K562 (cell line): ENCODE results near the gene NUDT22. TPM values are rescaled to one million over a fixed set of nuclear protein-coding genes. Genes with fewer than 3 reads are reported as not detected.
A peak's percentile ranks its signal among the peaks of the same experiment; 100 is the strongest.

Experiments used
- CEBPG ChIP-seq, 3 experiments: fragments of 200-800 bp in 1 of 3; sonication (Bioruptor generic) in 1 of 3; sonication (generic) in 1 of 3; formaldehyde crosslinking in 1 of 3; IDR thresholded peaks in 2 of 3; conservative IDR thresholded peaks in 1 of 3; 2 replicates each; pipeline versions ENCODE4 v1.6.1 to v1.8.0; 2016 to 2022; ENCODE audit warnings: missing compliant biosample characterization in 2 of 3, missing genetic modification characterization in 2 of 3, mild to moderate bottlenecking in 1 of 3, missing genetic modification reagents in 1 of 3
- E2F6 ChIP-seq, 2 experiments: IDR thresholded peaks; 2 replicates each; pipeline ENCODE4 v1.6.1; 2011; ENCODE audit warnings: borderline replicate concordance in 1 of 2, control low read depth in 1 of 2, low read depth in 1 of 2, low read length in 1 of 2, mild to moderate bottlenecking in 1 of 2, mixed read lengths in 1 of 2, moderate library complexity in 1 of 2; ENCODE audit not compliant: insufficient read depth in 1 of 2, insufficient read length in 1 of 2, poor library complexity in 1 of 2, severe bottlenecking in 1 of 2; ENCODE audit errors: extremely low read depth in 1 of 2
- FOXA3 ChIP-seq, 2 experiments: fragments of 450-650 bp in 1 of 2; sonication (generic) in 1 of 2; formaldehyde crosslinking; IDR thresholded peaks in 1 of 2; conservative IDR thresholded peaks in 1 of 2; 2 replicates each; pipeline versions ENCODE4 v1.4.0 to v1.8.0; 2020 to 2022; ENCODE audit warnings: mild to moderate bottlenecking in 2 of 2, missing genetic modification reagents in 1 of 2
- FOXM1 ChIP-seq, 2 experiments: fragments of 450-650 bp in 1 of 2; sonication (generic) in 1 of 2; formaldehyde crosslinking in 1 of 2; IDR thresholded peaks; 2 replicates each; pipeline versions ENCODE4 v1.6.1 to v1.9.0; 2017 to 2022; ENCODE audit warnings: low read depth in 2 of 2, mild to moderate bottlenecking in 2 of 2, missing genetic modification reagents in 1 of 2, moderate library complexity in 1 of 2
- FOXO4 ChIP-seq: fragments of 450-650 bp; formaldehyde crosslinking; IDR thresholded peaks from 2 replicates; pipeline ENCODE4 v1.4.0; 2020; ENCODE audit warnings: mild to moderate bottlenecking, moderate library complexity
- GATAD2A ChIP-seq: fragments of 450-650 bp; IDR thresholded peaks from 2 replicates; pipeline ENCODE4 v1.6.1; 2017
- HIVEP1 ChIP-seq: fragments of 250-450 bp; sonication (Bioruptor Pico); IDR thresholded peaks from 2 replicates; pipeline ENCODE4 v1.4.0; 2020; ENCODE audit warnings: mild to moderate bottlenecking
- HMBOX1 ChIP-seq: sonication (generic); IDR thresholded peaks from 2 replicates; pipeline ENCODE4 v1.6.1; 2016
- KAT2B ChIP-seq: IDR thresholded peaks from one replicate; pipeline ENCODE4 v1.6.1; 2012; ENCODE audit warnings: low read depth, mild to moderate bottlenecking, control low read depth, inconsistent platforms, low read length, moderate library complexity
- KDM4B ChIP-seq, 2 experiments: fragments of 450-650 bp in 1 of 2; sonication (generic) in 1 of 2; IDR thresholded peaks; 2 replicates each; pipeline ENCODE4 v1.6.1; 2016 to 2017; ENCODE audit warnings: borderline replicate concordance in 2 of 2, antibody characterized with exemption in 1 of 2, low read depth in 1 of 2, mild to moderate bottlenecking in 1 of 2
- MITF ChIP-seq: IDR thresholded peaks from 2 replicates; pipeline ENCODE4 v1.6.1; 2014; ENCODE audit warnings: antibody characterized with exemption
- POLR2B ChIP-seq: fragments of 450-650 bp; IDR thresholded peaks from 2 replicates; pipeline ENCODE4 v1.6.1; 2018; ENCODE audit warnings: low read depth; ENCODE audit not compliant: partially characterized antibody
- POLR2H ChIP-seq: IDR thresholded peaks from 2 replicates; pipeline ENCODE4 v1.6.1; 2016; ENCODE audit warnings: missing genetic modification characterization, low read depth, mild to moderate bottlenecking, control low read depth, missing compliant biosample characterization, moderate library complexity
- SMAD2 ChIP-seq: fragments of 150-350 bp; IDR thresholded peaks from 2 replicates; pipeline ENCODE4 v1.6.1; 2014; ENCODE audit warnings: low read depth, mild to moderate bottlenecking, low read length
- SNRNP70 ChIP-seq: fragments of 200-400 bp; formaldehyde crosslinking; optimal IDR thresholded peaks from 2 replicates; pipeline ENCODE3; 2017; ENCODE audit warnings: low read depth, low read length
- SOX6 ChIP-seq: fragments of 450-650 bp; IDR thresholded peaks from 2 replicates; pipeline ENCODE4 v1.6.1; 2014; ENCODE audit warnings: mild to moderate bottlenecking
- SP2 ChIP-seq: IDR thresholded peaks from 2 replicates; pipeline ENCODE4 v1.6.1; 2011; ENCODE audit warnings: mild to moderate bottlenecking, low read depth, low read length, moderate library complexity; ENCODE audit not compliant: poor library complexity, severe bottlenecking; ENCODE audit errors: extremely low read depth
- TAF15 ChIP-seq: fragments of 200-400 bp; formaldehyde crosslinking; IDR thresholded peaks from 2 replicates; pipeline ENCODE4 v1.6.1; 2017; ENCODE audit warnings: mild to moderate bottlenecking, low read depth, low read length, moderate library complexity
- ZNF197 ChIP-seq: fragments of 200-800 bp; sonication (Bioruptor generic); IDR thresholded peaks from 2 replicates; pipeline ENCODE4 v1.6.1; 2016; ENCODE audit warnings: low read depth, missing genetic modification characterization, missing compliant biosample characterization
- ZNF444 ChIP-seq: fragments of 250-450 bp; sonication (Bioruptor Pico); IDR thresholded peaks from 2 replicates; pipeline ENCODE4 v1.4.0; 2020; ENCODE audit warnings: mild to moderate bottlenecking, moderate library complexity
- ZNF551 ChIP-seq: fragments of 250-450 bp; sonication (Bioruptor Pico); IDR thresholded peaks from 2 replicates; pipeline ENCODE4 v1.5.0; 2021; ENCODE audit warnings: mild to moderate bottlenecking, moderate library complexity
- polyA plus RNA-seq, 8 experiments: library from polyadenylated mRNA; depleted of rRNA in 4 of 8; stranded (reverse) in 5 of 8; unstranded in 3 of 8; fragments of >200 nt; fragmentation: Nextera tagmentation in 2 of 8; fragmentation: Illumina TruSeq in 1 of 8; extraction: Ambion mirVana in 2 of 8; extraction: Trizol in 1 of 8; gene quantifications; 2 replicates each; pipeline versions ENCODE4 v1.2.1 to v1.2.3, GENCODE V29; 2011 to 2014; ENCODE audit warnings: inconsistent platforms in 1 of 8, missing spikeins in 1 of 8
- total RNA-seq, 7 experiments: library from RNA; depleted of rRNA in 6 of 7; stranded (reverse); fragments of >200 nt in 6 of 7; fragmentation: Illumina TruSeq in 2 of 7; extraction: Trizol in 2 of 7; gene quantifications; 2 replicates each; pipeline versions ENCODE4 v1.2.1 to v1.2.3, GENCODE V29; 2011 to 2021; ENCODE audit warnings: low replicate concordance in 1 of 7

Gene NUDT22
- total and polyA plus RNA-seq, 9 of the 15 experiments (the other 6 are each of a cell fraction or from before 2014, with no cell fraction given), result 6.3 to 92.6 (median 37.4) TPM

GRCh38 chr11:64207256-64208085 is 18.6 kb upstream of the NUDT22 start (continued):
- TF ChIP-seq CEBPG (CRISPR knock-in tag; IDR thresholded peaks at IDR 0.05) (peak; percentile 47; the same call in 1 of the 2 replicates), CEBPG (tag; conservative IDR thresholded peaks at IDR 0.05 in 1 of 2, IDR thresholded peaks at IDR 0.05 in 1 of 2) (no peak), KAT2B (no peak), ZNF551 (no peak), SOX6 (no peak; the same call in none of the 2 replicates), ZNF197 (CRISPR knock-in tag) (peak; percentile 85), HMBOX1 (no peak), ZNF444 (CRISPR knock-in tag) (no peak), HIVEP1 (no peak), POLR2B (peak; percentile 86), FOXO4 (CRISPR knock-in tag) (peak; percentile 32; the same call in 1 of the 2 replicates), E2F6 (IDR thresholded peaks at IDR 0.05; ENCODE audit: borderline replicate concordance in 1 of 2, extremely low read depth in 1 of 2, insufficient read depth in 1 of 2, insufficient read length in 1 of 2, low read depth in 1 of 2, low read length in 1 of 2, poor library complexity in 1 of 2, severe bottlenecking in 1 of 2) (peak in 1 of 2 experiments; percentile 31), SNRNP70 (no peak), KDM4B (IDR thresholded peaks at IDR 0.05; ENCODE audit: borderline replicate concordance in 2 of 2, low read depth in 1 of 2) (peak in 1 of 2 experiments; percentile 77; a peak in 1 of 4 replicates), SMAD2 (no peak), SP2 (no peak), POLR2H (tag) (peak; percentile 84), FOXM1 (IDR thresholded peaks at IDR 0.05; ENCODE audit: low read depth) (no peak), FOXM1 (CRISPR knock-in tag; IDR thresholded peaks at IDR 0.05; ENCODE audit: low read depth) (no peak), TAF15 (no peak), FOXA3 (CRISPR knock-in tag; conservative IDR thresholded peaks at IDR 0.05 in 1 of 2, IDR thresholded peaks at IDR 0.05 in 1 of 2) (no peak), MITF (0 out of 2 replicates have a peak, but pooled peaks have one; percentile 12), GATAD2A (no peak)
